H1 (cell line): ENCODE measurements around the gene MAD2L2. TPM values are rescaled to one million over a fixed set of nuclear protein-coding genes. Genes with fewer than 3 reads are reported as not detected.

ENCODE experiments used
- CHD2 ChIP-seq: IDR thresholded peaks from 2 replicates; pipeline ENCODE4 v1.6.1; 2012; ENCODE audit warnings: low read length, improper control_type of control experiment
- EP300 ChIP-seq, 2 experiments: IDR thresholded peaks; 1 replicate in 1 of 2; 2 replicates in 1 of 2; pipeline ENCODE4 v1.6.1; 2011 to 2012; ENCODE audit warnings: low read depth in 2 of 2, low read length in 2 of 2, mild to moderate bottlenecking in 2 of 2, borderline replicate concordance in 1 of 2, inconsistent platforms in 1 of 2, moderate library complexity in 1 of 2
- HDAC6 ChIP-seq: IDR thresholded peaks from one replicate; pipeline ENCODE4 v1.7.1; 2012; ENCODE audit warnings: low read depth, mild to moderate bottlenecking, inconsistent platforms, low read length, moderate library complexity
- MAX ChIP-seq: IDR thresholded peaks from 2 replicates; pipeline ENCODE4 v1.6.1; 2012; ENCODE audit warnings: inconsistent platforms
- NANOG ChIP-seq: IDR thresholded peaks from 2 replicates; pipeline ENCODE4 v1.6.1; 2011; ENCODE audit warnings: low read length, low read depth, mild to moderate bottlenecking, inconsistent platforms; ENCODE audit not compliant: insufficient read depth, poor library complexity, severe bottlenecking
- POLR2AphosphoS5 ChIP-seq: IDR thresholded peaks from 2 replicates; pipeline ENCODE4 v1.6.1; 2011; ENCODE audit warnings: low read depth, low read length
- RFX5 ChIP-seq: IDR thresholded peaks from 2 replicates; pipeline ENCODE4 v1.6.1; 2011; ENCODE audit warnings: low read depth, low read length, improper control_type of control experiment, borderline replicate concordance
- SAP30 ChIP-seq: fragments of 300-600 bp; sonication (generic); IDR thresholded peaks from 2 replicates; pipeline ENCODE4 v1.7.1; 2012; ENCODE audit warnings: low read length, moderate library complexity, mild to moderate bottlenecking, inconsistent platforms; ENCODE audit not compliant: insufficient read depth, insufficient replicate concordance
- polyA plus RNA-seq, 7 experiments: library from polyadenylated mRNA; depleted of rRNA in 3 of 7; stranded (reverse) in 5 of 7; unstranded in 2 of 7; fragments of >200 nt in 5 of 7; fragments of 200-250 nt in 2 of 7; gene quantifications; 1 replicate in 5 of 7; 2 replicates in 1 of 7; 4 replicates in 1 of 7; pipeline versions ENCODE4 v1.2.1 to v1.2.3, GENCODE V29; 2011 to 2013; ENCODE audit warnings: missing spikeins in 2 of 7, mixed read lengths in 2 of 7
- total RNA-seq: library from RNA; stranded (reverse); fragmentation: NEBNext Ultra II Directional; extraction: Animal tissue kit (Norgen Biotek cat#: 25700); gene quantifications from 2 replicates; pipeline ENCODE4 v1.2.1, GENCODE V29; 2021

MAD2L2 gene
- total and polyA plus RNA-seq, 2 of the 8 experiments (the other 6 are each of a cell fraction or from before 2014, with no cell fraction given), result 310 to 469 TPM

- no peak for TF ChIP-seq EP300 (IDR thresholded peaks at IDR 0.05; ENCODE audit: borderline replicate concordance in 1 of 2, low read depth in 2 of 2, low read length in 2 of 2)
- TF ChIP-seq MAX, result no peak
- TF ChIP-seq RFX5, result no peak
- no peak for TF ChIP-seq SAP30
- no peak for TF ChIP-seq NANOG
- no peak for TF ChIP-seq POLR2AphosphoS5
- TF ChIP-seq CHD2, result no peak
- no peak for TF ChIP-seq HDAC6
Observed at GRCh38 chr1:11708554-11709350, 27.8 kb upstream of the MAD2L2 start (continued).
